OCI-LY1 (cell line): ENCODE measurements around the gene RPS23.
A peak's percentile ranks its signal among the peaks of the same experiment; 100 is the strongest.

Experiments used
- H2AFZ ChIP-seq: fragments of 200-600 bp; sonication (generic), shearing (Covaris generic); 2 replicates; pipeline ENCODE4 v1.6.0; 2014; ENCODE audit warnings: antibody characterized with exemption, mild to moderate bottlenecking, low read length
- H3F3A ChIP-seq: fragments of 200-600 bp; sonication (generic), shearing (Covaris generic); 2 replicates; pipeline ENCODE4 v1.6.0; 2014; ENCODE audit warnings: mild to moderate bottlenecking, antibody characterized with exemption, low read length, moderate library complexity; ENCODE audit not compliant: insufficient read depth
- H3K27ac ChIP-seq: fragments of 200-600 bp; sonication (generic); 2 replicates; pipeline ENCODE4 v1.5.1; 2014; ENCODE audit warnings: low read length, mixed run types, mild to moderate bottlenecking, low read depth; ENCODE audit not compliant: poor library complexity, severe bottlenecking
- H3K27me3 ChIP-seq: fragments of 200-600 bp; sonication (generic); 2 replicates; pipeline ENCODE4 v1.6.0; 2014; ENCODE audit warnings: antibody characterized with exemption, mild to moderate bottlenecking, low read length, moderate library complexity; ENCODE audit not compliant: insufficient read depth
- H3K36me3 ChIP-seq: fragments of 200-600 bp; sonication (generic); 2 replicates; pipeline ENCODE4 v1.6.1; 2014; ENCODE audit warnings: mild to moderate bottlenecking, antibody characterized with exemption, low read length, moderate library complexity, mixed read lengths; ENCODE audit not compliant: insufficient read depth
- H3K4me1 ChIP-seq: fragments of 200-600 bp; sonication (generic); 2 replicates; pipeline ENCODE4 v1.5.1; 2014; ENCODE audit warnings: mild to moderate bottlenecking, low read length, moderate library complexity; ENCODE audit not compliant: insufficient read depth, severe bottlenecking
- H3K4me2 ChIP-seq: fragments of 200-600 bp; sonication (generic), shearing (Covaris generic); 2 replicates; pipeline ENCODE4 v1.6.1; 2014; ENCODE audit warnings: low read length
- H3K4me3 ChIP-seq: fragments of 200-600 bp; sonication (generic); 2 replicates; pipeline ENCODE4 v1.5.1; 2014; ENCODE audit warnings: low read length, low read depth, mild to moderate bottlenecking, mixed read lengths; ENCODE audit not compliant: poor library complexity, severe bottlenecking
- H3K79me2 ChIP-seq: fragments of 200-600 bp; shearing (Covaris generic); 2 replicates; pipeline ENCODE4 v1.6.1; 2016; ENCODE audit warnings: mixed run types, low read length, mixed read lengths; ENCODE audit not compliant: insufficient read depth
- H3K9ac ChIP-seq: fragments of 200-600 bp; sonication (generic), shearing (Covaris generic); 2 replicates; pipeline ENCODE4 v1.6.1; 2014; ENCODE audit warnings: mild to moderate bottlenecking, low read length, mixed read lengths
- H3K9me2 ChIP-seq: fragments of 200-600 bp; sonication (generic), shearing (Covaris generic); 2 replicates; pipeline ENCODE4 v1.6.1; 2014; ENCODE audit warnings: low read depth, mild to moderate bottlenecking, low read length, mixed read lengths
- H3K9me3 ChIP-seq: fragments of 200-600 bp; shearing (Covaris generic); 2 replicates; pipeline ENCODE4 v1.6.1; 2014; ENCODE audit warnings: low read length, mixed read lengths
- H4K20me1 ChIP-seq: fragments of 200-600 bp; sonication (generic), shearing (Covaris generic); 2 replicates; pipeline ENCODE4 v1.6.0; 2016; ENCODE audit warnings: mild to moderate bottlenecking, low read length; ENCODE audit not compliant: insufficient read depth
- EZH2 ChIP-seq: fragments of 200-600 bp; sonication (generic), shearing (Covaris generic); IDR thresholded peaks from 2 replicates; pipeline ENCODE4 v1.8.0; 2017; ENCODE audit warnings: borderline replicate concordance, mixed run types, mild to moderate bottlenecking, antibody characterized with exemption, low read length, moderate library complexity, mixed read lengths
- TF ChIP-seq, protein P1 (sequence below): fragments of 200-600 bp; sonication (generic), shearing (Covaris generic); IDR thresholded peaks from 2 replicates; pipeline ENCODE4 v1.5.1; 2017; ENCODE audit warnings: mild to moderate bottlenecking, antibody characterized with exemption, low read length, moderate library complexity, mixed read lengths

The RPS23 gene

GRCh38 chr5:82244854-82245635 lies 33.1 kb downstream of the RPS23 start:
- no peaks in the 10 kb centered on the region for H4K20me1 ChIP-seq
- no peaks in the 10 kb centered on the region for H3K79me2 ChIP-seq
- no peak overlapping the region for H3K9ac ChIP-seq
- no peaks in the 10 kb centered on the region for H3K9me3 ChIP-seq
- H3K27me3 ChIP-seq: no peaks in the 10 kb centered on the region
- H3K36me3 ChIP-seq: no peaks in the 10 kb centered on the region
- no peaks in the 10 kb centered on the region for H3K9me2 ChIP-seq
- TF ChIP-seq EZH2: no peak
- TF ChIP-seq, protein P1, sequence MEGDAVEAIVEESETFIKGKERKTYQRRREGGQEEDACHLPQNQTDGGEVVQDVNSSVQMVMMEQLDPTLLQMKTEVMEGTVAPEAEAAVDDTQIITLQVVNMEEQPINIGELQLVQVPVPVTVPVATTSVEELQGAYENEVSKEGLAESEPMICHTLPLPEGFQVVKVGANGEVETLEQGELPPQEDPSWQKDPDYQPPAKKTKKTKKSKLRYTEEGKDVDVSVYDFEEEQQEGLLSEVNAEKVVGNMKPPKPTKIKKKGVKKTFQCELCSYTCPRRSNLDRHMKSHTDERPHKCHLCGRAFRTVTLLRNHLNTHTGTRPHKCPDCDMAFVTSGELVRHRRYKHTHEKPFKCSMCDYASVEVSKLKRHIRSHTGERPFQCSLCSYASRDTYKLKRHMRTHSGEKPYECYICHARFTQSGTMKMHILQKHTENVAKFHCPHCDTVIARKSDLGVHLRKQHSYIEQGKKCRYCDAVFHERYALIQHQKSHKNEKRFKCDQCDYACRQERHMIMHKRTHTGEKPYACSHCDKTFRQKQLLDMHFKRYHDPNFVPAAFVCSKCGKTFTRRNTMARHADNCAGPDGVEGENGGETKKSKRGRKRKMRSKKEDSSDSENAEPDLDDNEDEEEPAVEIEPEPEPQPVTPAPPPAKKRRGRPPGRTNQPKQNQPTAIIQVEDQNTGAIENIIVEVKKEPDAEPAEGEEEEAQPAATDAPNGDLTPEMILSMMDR: peak; percentile 17; the same call in 1 of the 2 replicates
- H3K4me2 ChIP-seq: no peak overlapping the region
- no peak overlapping the region for H3K4me3 ChIP-seq
- H3K4me1 ChIP-seq: no peaks in the 10 kb centered on the region
- no peaks in the 10 kb centered on the region for H3F3A ChIP-seq
- H3K27ac ChIP-seq: no peak overlapping the region
- no peak overlapping the region for H2AFZ ChIP-seq

DNA sequence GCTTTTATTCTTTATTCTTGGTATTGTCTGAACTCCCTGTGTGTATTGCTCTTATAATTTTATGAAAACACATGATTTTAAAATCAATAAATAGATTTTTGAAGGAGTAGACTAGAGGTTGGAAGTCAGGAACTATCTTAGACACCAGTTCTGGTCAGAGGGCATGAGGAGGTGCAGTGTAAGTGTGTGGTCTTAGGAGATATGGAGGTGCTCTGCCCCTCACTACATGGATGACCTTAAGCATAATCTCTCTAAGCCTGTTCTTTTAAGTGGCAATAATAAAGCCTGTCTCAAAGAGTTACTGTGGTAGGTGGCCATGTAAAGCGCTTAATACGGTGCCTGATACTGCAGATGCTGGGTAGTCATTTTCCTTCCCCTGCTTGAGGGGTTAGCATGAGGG lies 34.0 kb downstream of the RPS23 start:
- H3K4me1 ChIP-seq: no peaks in the 10 kb centered on the region
- H3K4me3 ChIP-seq: no peak overlapping the region
- H3K9me2 ChIP-seq: no peaks in the 10 kb centered on the region
- H3K36me3 ChIP-seq: no peaks in the 10 kb centered on the region
- H3K9ac ChIP-seq: no peak overlapping the region
- H4K20me1 ChIP-seq: no peaks in the 10 kb centered on the region
- no peak for TF ChIP-seq EZH2
- TF ChIP-seq, protein P1: no peak
- H3K27ac ChIP-seq: no peak overlapping the region
- no peak overlapping the region for H3K4me2 ChIP-seq
- H3K79me2 ChIP-seq: no peaks in the 10 kb centered on the region
- H3K9me3 ChIP-seq: no peaks in the 10 kb centered on the region
- no peaks in the 10 kb centered on the region for H3K27me3 ChIP-seq
- H2AFZ ChIP-seq: no peak overlapping the region
- no peaks in the 10 kb centered on the region for H3F3A ChIP-seq

DNA sequence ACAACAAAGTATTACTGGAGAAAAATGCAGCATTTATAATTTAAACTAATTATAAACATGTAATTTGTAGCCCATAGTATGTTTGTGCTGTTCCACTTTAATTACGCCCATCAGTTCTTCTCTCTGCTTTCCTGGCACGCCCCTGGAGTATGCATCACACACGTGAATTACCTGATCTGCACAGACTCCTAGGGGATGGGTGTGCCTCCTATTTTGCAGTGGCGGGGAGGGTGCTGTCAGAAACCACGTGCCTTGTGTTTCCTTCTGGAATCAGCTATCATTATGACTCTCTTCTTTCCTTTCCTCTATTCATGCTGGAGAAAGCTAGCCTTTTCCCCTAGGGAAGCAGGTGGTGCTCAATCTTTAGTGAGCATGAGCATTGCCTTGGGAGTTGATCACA lies 43.3 kb downstream of the RPS23 start:
- no peaks in the 10 kb centered on the region for H3K4me1 ChIP-seq
- H3K9me2 ChIP-seq: no peaks in the 10 kb centered on the region
- no peak overlapping the region for H3K4me2 ChIP-seq
- TF ChIP-seq, protein P1: no peak
- no peak for TF ChIP-seq EZH2
- H3F3A ChIP-seq: no peaks in the 10 kb centered on the region
- no peak overlapping the region for H3K4me3 ChIP-seq
- no peaks in the 10 kb centered on the region for H3K36me3 ChIP-seq
- H3K79me2 ChIP-seq: no peaks in the 10 kb centered on the region
- H3K27ac ChIP-seq: no peak overlapping the region
- H4K20me1 ChIP-seq: no peaks in the 10 kb centered on the region
- H3K9ac ChIP-seq: no peak overlapping the region
- no peaks in the 10 kb centered on the region for H3K9me3 ChIP-seq
- no peak overlapping the region for H2AFZ ChIP-seq
- no peaks in the 10 kb centered on the region for H3K27me3 ChIP-seq
